ENCODE data around the gene ARHGEF9. TPM values are rescaled to one million over a fixed set of nuclear protein-coding genes. Genes with fewer than 3 reads are reported as not detected.

Gene ARHGEF9
- 5.4 and 8.2 TPM in 2 replicates for total RNA-seq

GRCh38 chrX:63784902-63785707, at the start of gene ARHGEF9:
ARHGEF9 (minus strand) TSS chrX:63785214; CDS start chrX:63785145, 69 bp downstream.

